GM12878 (cell line): ENCODE measurements around the gene LMAN1L. TPM values are rescaled to one million over a fixed set of nuclear protein-coding genes. Genes with fewer than 3 reads are reported as not detected.

Source experiments
- BACH1 ChIP-seq: fragments of 450-650 bp; IDR thresholded peaks from 2 replicates; pipeline ENCODE4 v1.6.1; 2017; ENCODE audit warnings: mild to moderate bottlenecking, borderline replicate concordance
- CEBPB ChIP-seq, 2 experiments: fragments of 150-350 bp in 1 of 2; IDR thresholded peaks; 2 replicates each; pipeline ENCODE4 v1.6.1; 2012 to 2014; ENCODE audit warnings: low read depth in 2 of 2, low read length in 2 of 2, borderline replicate concordance in 1 of 2, inconsistent platforms in 1 of 2
- ELK1 ChIP-seq: IDR thresholded peaks from 2 replicates; pipeline ENCODE4 v1.6.1; 2012; ENCODE audit warnings: low read depth, low read length, improper control_type of control experiment
- FOXK2 ChIP-seq: fragments of 450-650 bp; IDR thresholded peaks from 2 replicates; pipeline ENCODE4 v1.6.1; 2017; ENCODE audit warnings: mild to moderate bottlenecking, moderate library complexity
- FOXM1 ChIP-seq: IDR thresholded peaks from 2 replicates; pipeline ENCODE4 v1.6.1; 2012; ENCODE audit warnings: low read depth, mild to moderate bottlenecking, inconsistent platforms, low read length, moderate library complexity
- HDAC6 ChIP-seq: fragments of 200-600 bp; sonication (generic); IDR thresholded peaks from one replicate; pipeline ENCODE4 v1.8.0; 2017; ENCODE audit warnings: antibody characterized with exemption; ENCODE audit not compliant: unreplicated experiment
- KAT2A ChIP-seq: conservative IDR thresholded peaks from 2 replicates; pipeline ENCODE4 v1.6.1; 2011; ENCODE audit warnings: low read depth, low read length; ENCODE audit not compliant: control insufficient read depth
- MAX ChIP-seq: IDR thresholded peaks from 2 replicates; pipeline ENCODE4 v1.6.1; 2012; ENCODE audit warnings: low read depth, low read length, improper control_type of control experiment
- MEF2B ChIP-seq: fragments of 450-650 bp; IDR thresholded peaks from 2 replicates; pipeline ENCODE4 v1.6.1; 2018; ENCODE audit warnings: mild to moderate bottlenecking, moderate library complexity; ENCODE audit not compliant: partially characterized antibody, poor library complexity, severe bottlenecking
- NFYA ChIP-seq: IDR thresholded peaks from 2 replicates; pipeline ENCODE4 v1.6.1; 2011; ENCODE audit warnings: low read depth, mild to moderate bottlenecking, low read length, improper control_type of control experiment, borderline replicate concordance
- NR2C1 ChIP-seq: fragments of 450-650 bp; IDR thresholded peaks from 2 replicates; pipeline ENCODE4 v1.6.1; 2017; ENCODE audit warnings: antibody characterized with exemption, mild to moderate bottlenecking, moderate library complexity
- RAD51 ChIP-seq: fragments of 450-650 bp; IDR thresholded peaks from 2 replicates; pipeline ENCODE4 v1.6.1; 2016; ENCODE audit warnings: moderate library complexity, mild to moderate bottlenecking, inconsistent platforms
- SKIL ChIP-seq: fragments of 450-650 bp; IDR thresholded peaks from 2 replicates; pipeline ENCODE4 v1.6.1; 2017; ENCODE audit warnings: mild to moderate bottlenecking, low read depth, inconsistent platforms; ENCODE audit not compliant: poor library complexity, severe bottlenecking
- SUZ12 ChIP-seq: fragments of 200-600 bp; sonication (generic); IDR thresholded peaks from one replicate; pipeline ENCODE4 v1.6.1; 2018; ENCODE audit warnings: antibody characterized with exemption, mild to moderate bottlenecking; ENCODE audit not compliant: unreplicated experiment
- TAF1 ChIP-seq: IDR thresholded peaks from 2 replicates; pipeline ENCODE4 v1.6.1; 2011; ENCODE audit warnings: mild to moderate bottlenecking, low read depth, low read length, borderline replicate concordance
- USF1 ChIP-seq: IDR thresholded peaks from 2 replicates; pipeline ENCODE4 v1.6.1; 2011; ENCODE audit warnings: borderline replicate concordance, low read depth, mild to moderate bottlenecking, moderate library complexity, mixed read lengths, low read length; ENCODE audit not compliant: insufficient read depth; ENCODE audit errors: extremely low read length
- ZBTB33 ChIP-seq: fragments of 450-650 bp; IDR thresholded peaks from 2 replicates; pipeline ENCODE4 v1.6.1; 2017; ENCODE audit warnings: mild to moderate bottlenecking
- ZNF687 ChIP-seq: fragments of 450-650 bp; IDR thresholded peaks from 2 replicates; pipeline ENCODE4 v1.6.1; 2017; ENCODE audit warnings: mild to moderate bottlenecking, moderate library complexity
- polyA plus RNA-seq, 11 experiments: library from polyadenylated mRNA; depleted of rRNA in 4 of 11; unstranded in 6 of 11; stranded (reverse) in 5 of 11; fragments of >200 nt; fragmentation: Nextera tagmentation in 4 of 11; fragmentation: Illumina TruSeq in 1 of 11; extraction: Ambion mirVana in 4 of 11; extraction: Trizol in 1 of 11; gene quantifications; 1 replicate in 1 of 11; 2 replicates in 10 of 11; pipeline versions ENCODE4 v1.2.1 to v1.2.3, GENCODE V29; 2011 to 2016; ENCODE audit warnings: inconsistent platforms in 2 of 11, missing spikeins in 2 of 11, low read depth in 1 of 11
- total RNA-seq, 4 experiments: library from RNA; depleted of rRNA in 3 of 4; stranded (reverse); fragments of >200 nt in 3 of 4; fragmentation: Illumina TruSeq in 1 of 4; extraction: Trizol in 1 of 4; gene quantifications; 2 replicates each; pipeline versions ENCODE4 v1.2.1 to v1.2.3, GENCODE V29; 2013 to 2021

The LMAN1L gene
- total and polyA plus RNA-seq, 10 of the 15 experiments (the other 5 are each of a cell fraction or from before 2014, with no cell fraction given) = not detected

GRCh38 chr15:74784426-74785193 lies 28.0 kb upstream of the LMAN1L start (continued):
- TF ChIP-seq ZBTB33 = no peak
- TF ChIP-seq SKIL = no peak
- TF ChIP-seq MEF2B = peak; percentile 9
- 0 out of 2 replicates have a peak, but pooled peaks have one; percentile 6 for TF ChIP-seq MAX
- TF ChIP-seq NR2C1 = no peak
- peak; percentile 45 for TF ChIP-seq RAD51
- TF ChIP-seq USF1 = peak; percentile 54
- no peak for TF ChIP-seq FOXM1
- no peak for TF ChIP-seq KAT2A
- no peak for TF ChIP-seq CEBPB (IDR thresholded peaks at IDR 0.05; ENCODE audit: borderline replicate concordance in 1 of 2, low read depth in 2 of 2, low read length in 2 of 2)
- no peak for TF ChIP-seq SUZ12
- TF ChIP-seq ELK1 = no peak
- no peak for TF ChIP-seq BACH1
- TF ChIP-seq TAF1 = no peak
- no peak for TF ChIP-seq HDAC6
- no peak for TF ChIP-seq FOXK2
- no peak for TF ChIP-seq ZNF687
- no peak for TF ChIP-seq NFYA
